GM18861 (cell line): Measurements from ENCODE around the gene RIMS1.

Experiments used
- ATAC-seq: cut with Tn5 transposase; IDR thresholded peaks from one replicate; pipeline ENCODE4 v1.9.1; 2021; ENCODE audit not compliant: unreplicated experiment

The RIMS1 gene

DNA sequence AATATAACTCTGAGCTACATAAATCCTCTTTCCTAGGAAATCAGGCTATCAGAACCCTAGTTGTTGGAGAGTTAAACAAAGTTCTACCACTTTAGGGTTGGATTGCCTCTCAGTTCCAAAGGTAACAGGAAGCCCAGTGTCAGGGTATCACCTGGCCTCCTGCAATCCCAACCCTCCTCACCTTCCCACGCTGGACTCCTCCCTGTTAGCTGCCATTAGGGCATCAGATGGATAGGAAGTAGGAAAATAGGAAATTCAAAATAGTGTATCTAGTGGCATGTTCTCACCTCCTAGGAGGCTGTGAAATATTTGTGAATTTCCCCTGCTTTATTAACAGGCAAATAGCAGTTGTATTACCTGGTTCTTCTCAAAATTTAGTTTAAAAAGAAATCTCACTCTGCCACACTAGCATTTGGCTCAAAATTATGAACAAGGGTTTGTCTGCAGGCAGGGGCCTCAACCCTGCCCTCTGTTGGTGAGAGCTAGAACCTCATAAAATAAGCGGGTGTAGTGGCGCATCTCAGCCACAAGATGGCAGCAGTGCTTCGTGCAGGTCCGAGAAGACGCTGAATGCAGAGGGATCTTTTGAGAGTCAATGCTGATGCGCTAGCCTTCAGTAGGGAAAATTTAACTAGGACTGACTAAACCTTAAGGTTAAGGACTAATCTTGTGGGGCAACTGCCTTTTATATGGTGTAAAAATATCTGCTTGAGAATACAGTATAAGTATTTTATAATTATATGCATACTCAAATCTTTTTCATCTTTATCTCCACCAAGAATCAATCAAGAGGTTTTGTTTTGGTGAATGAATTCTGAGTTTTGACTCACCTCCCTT lies 525.7 kb downstream of the RIMS1 start:
- ATAC-seq: peak; percentile 71

DNA sequence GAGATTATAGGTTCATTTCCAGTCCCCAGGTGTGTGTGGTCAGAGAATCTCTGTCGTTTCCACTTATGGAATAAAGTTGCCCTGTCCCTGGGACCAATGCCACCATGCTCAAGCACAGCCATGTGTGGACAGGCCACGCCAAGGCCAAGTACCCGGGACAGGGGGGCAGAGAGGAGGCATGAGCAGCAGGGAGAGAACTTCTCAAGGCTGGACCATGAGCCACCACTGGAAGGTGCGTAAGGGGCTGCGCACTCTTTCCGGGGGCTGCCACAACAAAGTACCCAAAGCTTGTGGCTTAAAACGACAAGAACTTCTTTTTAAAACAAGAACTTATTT lies 526.3 kb downstream of the RIMS1 start:
- no peak for ATAC-seq

DNA sequence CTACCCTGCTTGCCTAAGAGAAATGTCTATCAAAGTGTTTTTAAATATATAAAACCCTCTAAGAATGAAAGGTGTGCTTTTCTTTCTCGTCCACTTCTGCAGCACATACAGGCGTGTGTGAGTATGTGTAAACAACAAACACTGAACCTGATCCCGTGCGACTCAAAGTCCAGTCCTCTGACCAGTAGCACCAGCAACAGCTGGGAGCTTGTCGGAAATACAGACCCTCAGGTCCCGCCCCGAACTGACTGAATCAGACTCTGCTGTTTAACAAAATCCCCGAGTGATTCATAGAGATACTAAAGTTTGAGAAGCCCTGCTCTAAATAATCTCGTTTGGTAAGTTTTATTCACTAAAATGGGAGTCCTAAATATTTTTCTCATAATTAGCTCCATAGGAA lies 527.5 kb downstream of the RIMS1 start:
- ATAC-seq: no peak

DNA sequence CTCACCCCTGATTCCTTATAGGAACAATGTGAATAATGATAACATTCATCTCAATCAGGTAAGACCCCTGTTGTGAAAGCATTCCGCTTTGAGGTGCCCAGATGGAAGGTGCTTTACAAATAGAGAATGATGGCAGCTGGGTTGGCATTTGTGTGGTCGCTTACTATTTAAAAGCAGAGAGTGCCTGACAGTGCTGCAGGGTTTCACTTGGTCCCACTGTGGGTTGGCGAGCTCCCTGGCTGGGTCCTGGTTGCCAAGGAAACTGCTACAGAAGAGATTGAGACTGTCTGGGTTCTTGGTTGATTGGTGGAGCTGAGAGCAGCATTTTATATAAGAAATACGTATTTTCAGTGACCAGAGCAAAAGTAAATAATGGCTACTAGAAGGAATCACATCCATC lies 528.3 kb downstream of the RIMS1 start:
- no peak for ATAC-seq

- no peak for ATAC-seq
These were observed 530.6 kb downstream of the RIMS1 start for GRCh38 chr6:72416744-72417465.

DNA sequence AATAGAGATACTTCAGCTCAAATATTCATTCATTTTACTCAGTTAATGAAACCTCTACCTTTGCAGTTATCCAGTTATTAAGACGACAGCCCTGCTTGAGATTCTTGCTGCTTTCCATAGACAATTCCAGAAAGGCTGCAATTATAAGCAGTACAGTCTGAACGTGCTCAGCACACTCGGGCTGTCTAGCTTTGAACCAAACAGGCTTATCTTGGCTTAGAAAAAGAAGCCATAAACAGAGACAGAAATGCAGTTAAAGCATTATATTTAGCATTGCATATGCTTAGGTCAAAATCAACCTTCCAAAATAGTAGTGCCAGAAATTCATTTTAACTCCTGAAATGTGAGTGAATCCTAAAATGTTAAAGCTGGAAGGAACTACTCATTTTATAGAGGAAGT lies 531.4 kb downstream of the RIMS1 start:
- no peak for ATAC-seq

GRCh38 chr6:72418495-72418894 lies 532.1 kb downstream of the RIMS1 start:
- ATAC-seq: no peak

DNA sequence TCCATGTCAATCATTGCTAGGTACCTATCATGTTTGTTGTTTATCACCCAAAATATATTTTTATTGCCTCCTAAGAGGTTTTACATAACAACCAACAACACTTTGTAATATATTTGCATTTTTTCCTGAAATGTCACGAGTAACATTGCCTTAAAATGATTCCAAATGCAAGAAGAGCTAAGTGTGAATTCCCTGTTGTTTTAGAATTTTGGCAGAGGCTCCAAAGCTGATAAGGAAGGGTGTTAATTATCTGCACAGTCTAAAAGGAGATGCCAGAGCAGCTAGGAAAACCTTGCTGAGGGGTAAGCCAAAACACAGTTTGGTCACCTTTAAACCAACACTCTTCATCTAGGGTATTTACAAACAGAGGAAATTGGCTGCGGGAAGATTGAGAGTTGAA lies 533.6 kb downstream of the RIMS1 start:
- no peak for ATAC-seq

- ATAC-seq: no peak
These were observed 534.1 kb downstream of the RIMS1 start for GRCh38 chr6:72420409-72420808.

DNA sequence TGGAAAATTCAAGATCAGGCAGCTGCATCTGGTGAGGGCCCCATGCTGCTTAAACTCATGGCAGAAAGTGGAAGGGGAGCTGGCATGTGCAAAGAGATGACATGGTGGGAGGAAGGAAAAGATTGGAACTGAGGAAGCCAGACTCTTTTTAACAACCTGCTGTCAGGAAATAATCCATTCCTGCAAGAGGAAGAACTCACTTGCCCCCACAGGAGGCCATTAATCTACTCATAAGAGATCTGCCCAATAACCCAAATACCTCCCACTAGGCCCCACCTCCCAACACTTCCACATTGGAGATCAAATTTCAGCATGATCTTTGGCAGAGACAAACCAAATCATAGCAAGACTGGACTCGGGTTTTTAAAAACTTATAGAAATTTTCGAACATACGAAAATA lies 535.0 kb downstream of the RIMS1 start:
- no peak for ATAC-seq

DNA sequence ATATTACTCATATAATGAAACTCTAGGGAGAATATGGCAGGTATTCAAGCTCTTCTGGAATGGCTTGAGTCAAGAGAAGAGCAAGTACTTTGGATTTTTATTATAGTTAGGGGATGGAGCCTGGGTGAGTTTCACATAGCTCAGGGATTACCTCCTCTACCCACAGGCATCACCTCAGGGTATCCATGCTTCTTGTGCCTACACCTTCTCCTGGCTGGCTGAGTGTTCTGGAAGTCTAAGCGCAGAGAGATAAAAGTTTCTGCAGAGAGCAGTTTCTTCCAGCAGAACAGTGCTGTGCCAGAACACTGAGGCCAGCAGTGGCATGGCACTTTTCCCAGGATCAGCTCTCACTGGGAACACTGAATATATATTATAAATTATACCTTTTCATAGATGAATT lies 535.8 kb downstream of the RIMS1 start:
- no peak for ATAC-seq

DNA sequence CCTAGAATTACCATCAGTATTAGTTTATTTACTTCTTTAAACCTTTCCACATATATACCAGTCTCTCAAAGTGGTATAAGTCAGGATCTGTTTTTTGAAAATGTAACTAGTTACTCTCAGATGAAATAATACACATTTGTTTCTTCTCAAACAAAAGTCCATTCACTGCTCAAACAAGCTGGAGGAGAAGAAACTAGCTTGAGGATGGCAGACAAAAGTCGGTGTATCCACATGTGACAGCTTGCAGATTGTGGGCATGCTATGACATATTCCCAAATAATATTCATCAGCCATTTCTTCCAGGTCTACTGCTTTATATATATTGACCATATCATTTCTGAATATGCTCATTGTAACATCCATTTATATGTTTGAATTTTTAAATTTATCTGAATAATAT lies 538.1 kb downstream of the RIMS1 start:
- ATAC-seq: no peak

DNA sequence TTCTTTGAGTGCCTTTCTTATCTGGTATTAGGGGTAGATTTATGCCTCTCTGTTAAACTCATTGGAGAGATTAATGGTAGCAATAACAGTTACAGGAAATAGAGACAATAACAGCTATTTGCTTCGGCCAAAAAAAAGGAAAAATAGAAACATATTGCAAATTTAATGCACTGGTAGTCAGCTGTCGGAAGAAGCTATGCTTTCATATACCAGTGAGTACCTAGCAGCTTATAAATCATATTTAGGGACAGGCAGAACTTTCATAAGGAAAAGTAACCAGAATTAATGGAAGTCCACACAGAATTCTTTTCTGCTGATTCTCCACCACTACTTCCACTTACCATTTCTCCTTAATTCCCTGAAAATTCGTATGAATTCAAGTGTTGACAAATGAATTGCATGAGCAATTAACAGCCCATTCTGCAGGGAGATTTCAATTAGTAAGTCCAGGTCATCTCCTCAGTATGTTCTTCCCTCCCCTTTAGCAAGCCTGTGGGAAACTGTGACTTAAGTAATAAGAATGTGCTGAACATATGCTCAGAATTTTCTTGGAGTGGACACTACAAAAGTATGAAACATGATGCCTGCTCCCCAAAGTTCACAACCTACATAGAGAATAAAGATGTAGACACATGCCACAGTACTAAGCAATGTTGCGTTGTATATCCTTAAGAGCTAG lies 538.8 kb downstream of the RIMS1 start:
- ATAC-seq: no peak

- no peak for ATAC-seq
These were observed 554.3 kb downstream of the RIMS1 start for GRCh38 chr6:72440611-72441010.

- ATAC-seq: no peak
These were observed 560.1 kb downstream of the RIMS1 start for GRCh38 chr6:72446430-72446829.
